Colonic mucosa (tissue), 4 donors: ENCODE results near the gene SKAP1. TPM values are rescaled to one million over a fixed set of nuclear protein-coding genes. Genes with fewer than 3 reads are reported as not detected.

Experiments
- DNase-seq: peaks from one replicate; pipeline ENCODE4 v3.0.0-alpha.2; 2020
- H3K27ac ChIP-seq: fragments of 200-600 bp; one replicate; pipeline ENCODE4 v1.8.0; 2021
- H3K27me3 ChIP-seq: fragments of 200-600 bp; one replicate; pipeline ENCODE4 v1.8.0; 2021
- H3K36me3 ChIP-seq: fragments of 200-600 bp; one replicate; pipeline ENCODE4 v1.8.0; 2021
- H3K4me1 ChIP-seq: fragments of 200-600 bp; one replicate; pipeline ENCODE4 v1.8.0; 2021; ENCODE audit warnings: mild to moderate bottlenecking
- H3K4me3 ChIP-seq: fragments of 200-600 bp; one replicate; pipeline ENCODE4 v1.8.0; 2021
- H3K9ac ChIP-seq, 2 donors: one replicate each; pipeline ENCODE4 v1.7.0; 2013; ENCODE audit warnings: control low read depth in 2 of 2, low read depth in 2 of 2, low read length in 2 of 2
- H3K9me3 ChIP-seq: fragments of 200-600 bp; one replicate; pipeline ENCODE4 v1.8.0; 2021
- CTCF ChIP-seq: fragments of 200-600 bp; IDR thresholded peaks from one replicate; pipeline ENCODE4 v1.8.0; 2022; ENCODE audit warnings: antibody characterized with exemption, mild to moderate bottlenecking
- intact Hi-C: fragments of 100-400 bp; cut with DNase I; formaldehyde crosslinking; loops from one replicate; pipeline ENCODE4 v1.14.1; 2022
- total RNA-seq, 2 donors: library from RNA; stranded (reverse); fragmentation: NEBNext Ultra II Directional in 1 of 2; extraction: Animal tissue kit (Norgen Biotek cat#: 25700) in 1 of 2; gene quantifications; one replicate each; pipeline ENCODE4 v1.2.1, GENCODE V29; 2021
- donor health status: healthy.
- donor health status: DM: no; HTN: no; CAD: no.
- donor health status: DM: no; HTN: no; CAD: no.

SKAP1 gene
- total RNA-seq, 2 donors from 2014 or later, result 1.2 to 2.1 TPM

GRCh38 chr17:48163809-48164208 lies 266.2 kb downstream of the SKAP1 start:
- H3K27ac ChIP-seq, result no peak overlapping the region
- no peak for TF ChIP-seq CTCF
- H3K36me3 ChIP-seq, result no peaks in the 10 kb centered on the region
- DNase-seq, result no peak
- no peaks in the 10 kb centered on the region for H3K27me3 ChIP-seq
- no peak overlapping the region for H3K4me3 ChIP-seq
- intact Hi-C loops, result no loop called here
- H3K9me3 ChIP-seq, result no peaks in the 10 kb centered on the region
- no peak overlapping the region for H3K9ac ChIP-seq
- H3K4me1 ChIP-seq, result no peaks in the 10 kb centered on the region

DNA sequence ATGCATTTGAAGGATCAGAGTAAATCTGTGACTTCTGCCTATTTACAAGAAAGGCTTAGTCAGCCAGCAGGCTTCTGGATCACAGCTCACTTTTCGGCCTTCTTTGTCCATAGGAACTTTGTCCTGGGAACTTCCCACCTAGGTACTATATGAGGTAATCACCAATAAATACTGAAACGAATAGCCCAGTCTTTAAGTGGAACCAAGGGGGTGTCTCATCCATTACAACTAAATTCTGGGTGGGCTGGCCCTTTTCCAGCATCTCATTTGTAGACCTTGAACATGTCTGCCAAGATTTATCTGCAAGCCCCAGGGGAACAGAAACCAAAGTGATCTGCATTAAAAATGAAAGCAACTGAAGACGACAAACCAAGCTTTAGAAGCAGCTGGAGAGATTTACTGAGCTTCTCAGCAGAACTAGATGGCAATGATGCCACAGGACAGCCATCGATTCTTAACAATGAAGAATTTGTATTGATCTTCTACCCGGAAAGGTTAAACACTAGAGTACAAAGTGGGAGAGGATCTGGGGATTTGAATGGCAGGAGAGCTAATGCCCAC lies 267.0 kb downstream of the SKAP1 start:
- no peak for TF ChIP-seq CTCF
- Histone ChIP-seq H3K4me1 (no peaks in the 10 kb centered on the region), H3K9ac (no peak overlapping the region), H3K27me3 (no peaks in the 10 kb centered on the region), H3K36me3 (no peaks in the 10 kb centered on the region), H3K9me3 (no peaks in the 10 kb centered on the region), H3K4me3 (no peak overlapping the region), H3K27ac (peak overlapping the region; percentile 18)
- intact Hi-C loops, result no loop called here
- DNase-seq, result peak; percentile 25

GRCh38 chr17:48162306-48162934 lies 267.6 kb downstream of the SKAP1 start:
- H3K4me1 ChIP-seq, result no peaks in the 10 kb centered on the region
- H3K36me3 ChIP-seq, result no peaks in the 10 kb centered on the region
- no peak for TF ChIP-seq CTCF
- DNase-seq, result no peak
- no peaks in the 10 kb centered on the region for H3K27me3 ChIP-seq
- H3K9ac ChIP-seq, result no peak overlapping the region
- H3K27ac ChIP-seq, result peak overlapping the region; percentile 18
- H3K9me3 ChIP-seq, result no peaks in the 10 kb centered on the region
- intact Hi-C loops, result no loop called here
- no peak overlapping the region for H3K4me3 ChIP-seq

DNA sequence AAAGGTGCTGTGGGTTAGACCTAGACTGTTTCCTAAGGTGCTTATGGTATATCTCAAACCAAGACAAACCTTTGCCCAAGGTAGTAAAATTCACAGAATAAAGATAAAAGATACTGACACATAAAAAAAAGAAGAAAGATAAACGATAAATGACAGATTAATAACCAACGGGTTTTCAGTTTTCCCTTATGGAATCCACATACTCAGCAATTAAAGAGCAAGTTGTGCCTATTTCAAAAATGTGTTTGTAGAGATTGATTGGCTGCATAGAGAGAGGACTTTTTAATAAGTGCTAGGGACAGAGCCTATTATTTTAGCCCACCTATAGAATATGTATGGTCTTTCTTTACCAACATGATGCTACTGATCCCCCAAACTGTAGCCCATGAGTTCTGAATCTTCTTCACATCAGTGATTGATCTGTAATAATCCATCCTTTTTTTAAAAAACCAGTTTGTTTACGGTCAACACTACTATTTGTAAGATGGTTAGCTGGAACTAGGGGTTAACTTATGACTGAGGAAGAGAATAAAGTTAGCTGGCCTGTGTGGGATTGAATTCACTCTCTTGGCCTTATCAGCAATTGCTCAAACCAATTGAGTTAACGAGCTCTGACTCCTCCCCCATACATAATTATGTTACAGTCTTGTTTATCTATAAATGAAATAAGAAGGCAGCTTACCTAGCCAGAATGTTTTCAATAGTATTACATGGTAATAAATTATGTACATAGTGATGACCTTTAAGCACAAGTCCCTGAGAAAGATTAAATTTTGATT lies 268.7 kb downstream of the SKAP1 start:
- H3K27me3 ChIP-seq, result no peaks in the 10 kb centered on the region
- H3K4me1 ChIP-seq, result no peaks in the 10 kb centered on the region
- H3K27ac ChIP-seq, result peak overlapping the region; percentile 39
- H3K9ac ChIP-seq, result no peak overlapping the region
- H3K9me3 ChIP-seq, result no peaks in the 10 kb centered on the region
- DNase-seq, result no peak
- no peak overlapping the region for H3K4me3 ChIP-seq
- no peaks in the 10 kb centered on the region for H3K36me3 ChIP-seq
- TF ChIP-seq CTCF, result no peak
- intact Hi-C loops, result no loop called here

- peak overlapping the region; percentile 39 for H3K27ac ChIP-seq
- no peaks in the 10 kb centered on the region for H3K4me1 ChIP-seq
- H3K9ac ChIP-seq, result peak overlapping the region in 1 of 2 donors; percentile 2
- no peak overlapping the region for H3K4me3 ChIP-seq
- DNase-seq, result peak; percentile 62
- TF ChIP-seq CTCF, result no peak
- no peaks in the 10 kb centered on the region for H3K36me3 ChIP-seq
- intact Hi-C loops, result no loop called here
- H3K27me3 ChIP-seq, result no peaks in the 10 kb centered on the region
- H3K9me3 ChIP-seq, result no peaks in the 10 kb centered on the region
Measured at GRCh38 chr17:48160177-48161081, 269.6 kb downstream of the SKAP1 start.
